Measurements from ENCODE around the gene DOCK2.
"Not testable (repeated sequence)": the region's sequence is repeated elsewhere in the genome, so short reads cannot be mapped to it uniquely, and the experiment has no call there.

The DOCK2 gene

GRCh38 chr5:169827769-169828168 is 190.7 kb downstream of the DOCK2 start:
- DNase-seq (ENCODE audit: low spot score): no peak
- no peak for TF ChIP-seq CTCF (IDR thresholded peaks at IDR 0.05; ENCODE audit: borderline replicate concordance, control extremely low read depth, extremely low read depth, insufficient read depth, missing control alignments)
- in situ Hi-C loops (cut with MboI; ENCODE audit: low sequenced_read_pairs, unreplicated experiment): no loop called here

GRCh38 chr5:169828385-169828784 is 191.3 kb downstream of the DOCK2 start:
- in situ Hi-C loops (cut with MboI; ENCODE audit: low sequenced_read_pairs, unreplicated experiment): no loop called here
- TF ChIP-seq CTCF (IDR thresholded peaks at IDR 0.05; ENCODE audit: borderline replicate concordance, control extremely low read depth, extremely low read depth, insufficient read depth, missing control alignments): no peak
- DNase-seq (ENCODE audit: low spot score): no peak

- no peak for TF ChIP-seq CTCF (IDR thresholded peaks at IDR 0.05; ENCODE audit: borderline replicate concordance, control extremely low read depth, extremely low read depth, insufficient read depth, missing control alignments)
- no peak for DNase-seq (ENCODE audit: low spot score)
- in situ Hi-C loops (cut with MboI; ENCODE audit: low sequenced_read_pairs, unreplicated experiment): no loop called here
These were observed 194.3 kb downstream of the DOCK2 start for GRCh38 chr5:169831331-169831730.

- in situ Hi-C loops (cut with MboI; ENCODE audit: low sequenced_read_pairs, unreplicated experiment): no loop called here
- DNase-seq (ENCODE audit: low spot score): no peak
- no peak for TF ChIP-seq CTCF (IDR thresholded peaks at IDR 0.05; ENCODE audit: borderline replicate concordance, control extremely low read depth, extremely low read depth, insufficient read depth, missing control alignments)
These were observed 195.2 kb downstream of the DOCK2 start for GRCh38 chr5:169832304-169832703.

- DNase-seq (ENCODE audit: low spot score): no peak
- in situ Hi-C loops (cut with MboI; ENCODE audit: low sequenced_read_pairs, unreplicated experiment): no loop called here
- no peak for TF ChIP-seq CTCF (IDR thresholded peaks at IDR 0.05; ENCODE audit: borderline replicate concordance, control extremely low read depth, extremely low read depth, insufficient read depth, missing control alignments)
These were observed 195.8 kb downstream of the DOCK2 start for GRCh38 chr5:169832845-169833244.

- DNase-seq (ENCODE audit: low spot score); in situ Hi-C loops (cut with MboI; ENCODE audit: low sequenced_read_pairs, unreplicated experiment): not testable (repeated sequence)
These were observed 196.7 kb downstream of the DOCK2 start for GRCh38 chr5:169833681-169834292.

GRCh38 chr5:169834540-169834939 is 197.5 kb downstream of the DOCK2 start:
- DNase-seq (ENCODE audit: low spot score); in situ Hi-C loops (cut with MboI; ENCODE audit: low sequenced_read_pairs, unreplicated experiment): not testable (repeated sequence)

Data from GM13976 (cell line).